AG09309 (cell line): ENCODE data around the gene NSG1.

Source experiments
- DNase-seq: peaks from one replicate; pipeline ENCODE4 v3.0.0-alpha.2; 2010; ENCODE audit warnings: low read depth
- H3K4me3 ChIP-seq: 2 replicates; pipeline ENCODE4 v1.5.1; 2011; ENCODE audit warnings: mild to moderate bottlenecking, low read depth, low read length, moderate library complexity; ENCODE audit not compliant: control insufficient read depth
- TF ChIP-seq, protein P1 (sequence below): IDR thresholded peaks from 2 replicates; pipeline ENCODE4 v1.5.1; 2011; ENCODE audit warnings: mild to moderate bottlenecking, low read depth, low read length, inconsistent platforms; ENCODE audit not compliant: insufficient read depth, control insufficient read depth; ENCODE audit errors: missing control alignments

NSG1 gene

DNA sequence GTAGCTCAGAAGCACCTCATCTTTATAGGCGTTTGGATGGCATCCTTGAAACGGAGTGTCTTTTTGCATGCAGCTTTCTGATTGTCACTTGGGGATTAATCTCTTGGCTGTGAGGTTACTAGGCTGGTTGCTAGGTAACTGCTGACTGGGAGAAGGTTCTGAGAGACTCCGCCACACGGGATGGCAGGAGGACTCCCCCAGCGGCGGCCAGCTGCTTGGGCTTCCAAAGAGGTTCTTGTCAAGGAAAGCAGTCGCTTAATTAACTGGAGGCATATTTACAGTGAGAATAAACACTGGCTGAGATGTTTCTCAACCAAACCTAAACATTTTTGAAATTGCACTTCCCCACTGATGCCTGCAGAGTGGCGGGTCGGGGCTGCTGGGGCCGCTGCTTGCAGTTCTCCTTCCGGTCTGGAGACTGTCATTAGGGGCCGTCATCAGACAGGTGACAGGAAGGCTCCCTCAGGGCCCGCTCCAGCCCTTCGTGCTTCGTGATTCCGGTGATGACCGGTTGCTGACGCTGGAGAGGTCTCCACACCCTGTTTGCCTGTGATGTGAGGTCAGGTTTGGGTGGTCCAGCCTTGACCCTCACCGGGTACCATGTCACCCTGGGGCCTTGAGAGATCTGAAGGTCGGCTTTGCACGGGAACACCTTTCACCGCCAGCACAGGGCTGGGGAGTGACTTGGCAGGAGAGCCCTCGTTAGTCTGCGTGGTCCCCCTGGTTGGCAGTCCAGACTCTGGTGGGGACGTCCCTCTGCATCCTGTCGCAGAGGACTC, 9.1 kb downstream of the NSG1 start:
- TF ChIP-seq, protein P1, sequence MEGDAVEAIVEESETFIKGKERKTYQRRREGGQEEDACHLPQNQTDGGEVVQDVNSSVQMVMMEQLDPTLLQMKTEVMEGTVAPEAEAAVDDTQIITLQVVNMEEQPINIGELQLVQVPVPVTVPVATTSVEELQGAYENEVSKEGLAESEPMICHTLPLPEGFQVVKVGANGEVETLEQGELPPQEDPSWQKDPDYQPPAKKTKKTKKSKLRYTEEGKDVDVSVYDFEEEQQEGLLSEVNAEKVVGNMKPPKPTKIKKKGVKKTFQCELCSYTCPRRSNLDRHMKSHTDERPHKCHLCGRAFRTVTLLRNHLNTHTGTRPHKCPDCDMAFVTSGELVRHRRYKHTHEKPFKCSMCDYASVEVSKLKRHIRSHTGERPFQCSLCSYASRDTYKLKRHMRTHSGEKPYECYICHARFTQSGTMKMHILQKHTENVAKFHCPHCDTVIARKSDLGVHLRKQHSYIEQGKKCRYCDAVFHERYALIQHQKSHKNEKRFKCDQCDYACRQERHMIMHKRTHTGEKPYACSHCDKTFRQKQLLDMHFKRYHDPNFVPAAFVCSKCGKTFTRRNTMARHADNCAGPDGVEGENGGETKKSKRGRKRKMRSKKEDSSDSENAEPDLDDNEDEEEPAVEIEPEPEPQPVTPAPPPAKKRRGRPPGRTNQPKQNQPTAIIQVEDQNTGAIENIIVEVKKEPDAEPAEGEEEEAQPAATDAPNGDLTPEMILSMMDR, result no peak
- DNase-seq, result no peak
- no peak overlapping the region for H3K4me3 ChIP-seq

DNA sequence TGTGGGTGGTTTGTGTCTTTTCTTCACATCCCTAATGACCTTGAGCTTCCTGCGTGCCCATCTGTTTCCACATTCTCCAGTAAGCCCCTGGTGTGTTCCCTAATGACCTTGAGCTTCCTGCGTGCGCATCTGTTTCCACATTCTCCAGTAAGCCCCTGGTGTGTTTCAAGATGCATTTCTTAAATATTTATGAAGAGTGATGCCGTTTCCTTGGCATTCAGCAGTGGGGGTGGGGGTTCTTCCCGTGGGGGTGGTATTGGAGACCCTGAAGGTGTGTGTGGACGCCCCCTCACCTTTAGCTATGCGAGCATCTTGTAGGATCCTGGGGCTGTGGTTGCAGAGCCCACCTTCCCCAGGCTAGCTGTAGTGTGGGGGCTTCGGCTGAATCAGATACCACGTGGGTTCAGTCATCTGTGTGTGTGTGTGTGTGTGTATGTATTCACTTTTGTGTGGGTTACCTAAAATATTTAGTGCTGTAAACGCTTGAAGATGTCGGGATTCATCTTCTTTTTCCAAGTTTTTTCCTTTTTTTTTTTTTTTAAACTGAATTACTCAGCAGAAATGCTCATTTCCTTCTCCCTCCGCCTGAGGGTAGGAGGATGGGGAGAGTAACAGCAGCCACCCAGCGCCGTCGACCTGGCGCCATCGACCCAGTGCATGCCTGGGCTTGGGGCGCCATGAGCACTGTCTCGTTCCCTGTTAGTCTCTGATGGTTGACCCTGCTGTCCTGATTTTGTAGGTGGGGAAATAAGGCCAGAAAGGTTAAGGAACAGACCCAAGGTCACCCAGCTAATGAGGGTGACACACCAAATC, 9.9 kb downstream of the NSG1 start:
- DNase-seq, result no peak
- H3K4me3 ChIP-seq, result no peak overlapping the region
- TF ChIP-seq, protein P1, result no peak

DNA sequence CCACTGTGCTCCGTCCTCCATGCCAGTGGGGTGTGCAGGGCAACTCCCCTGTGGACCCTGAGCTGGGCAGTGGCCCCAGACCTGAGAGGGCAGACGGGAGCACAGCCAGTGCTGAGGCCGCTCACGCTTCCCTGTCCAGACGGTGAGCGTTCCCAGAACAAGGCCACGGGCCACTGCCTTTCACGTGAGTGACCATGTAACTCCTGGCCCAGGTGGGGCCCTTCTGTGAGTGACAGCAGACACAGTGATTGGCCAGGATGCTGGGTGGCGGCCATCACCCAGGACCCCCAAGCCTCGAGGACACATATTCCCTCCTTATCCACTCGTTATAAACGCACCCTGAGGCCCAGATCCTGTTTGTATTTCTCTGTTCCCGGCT, 10.5 kb downstream of the NSG1 start:
- TF ChIP-seq, protein P1, result no peak
- no peak overlapping the region for H3K4me3 ChIP-seq
- DNase-seq, result no peak

DNA sequence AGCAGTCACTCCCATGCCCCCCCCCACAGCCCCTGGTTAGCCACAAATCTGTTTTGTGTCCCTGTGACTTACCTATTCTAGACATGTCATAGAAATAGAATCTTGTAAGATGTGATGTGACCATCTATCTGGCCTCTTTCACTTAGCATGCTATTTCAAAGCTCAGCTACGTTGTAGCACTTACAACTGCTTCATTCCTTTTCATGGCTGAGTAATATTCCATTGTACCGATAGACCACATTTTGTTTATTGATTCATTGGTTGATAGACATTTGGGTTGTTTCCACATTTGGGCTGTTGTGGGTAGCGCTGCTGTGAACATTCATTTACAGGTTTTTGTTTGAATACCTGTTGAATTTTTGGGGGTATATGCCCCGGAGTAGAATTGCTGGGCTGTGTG, 11.5 kb downstream of the NSG1 start:
- no peak overlapping the region for H3K4me3 ChIP-seq
- DNase-seq, result no peak
- TF ChIP-seq, protein P1, result no peak

DNA sequence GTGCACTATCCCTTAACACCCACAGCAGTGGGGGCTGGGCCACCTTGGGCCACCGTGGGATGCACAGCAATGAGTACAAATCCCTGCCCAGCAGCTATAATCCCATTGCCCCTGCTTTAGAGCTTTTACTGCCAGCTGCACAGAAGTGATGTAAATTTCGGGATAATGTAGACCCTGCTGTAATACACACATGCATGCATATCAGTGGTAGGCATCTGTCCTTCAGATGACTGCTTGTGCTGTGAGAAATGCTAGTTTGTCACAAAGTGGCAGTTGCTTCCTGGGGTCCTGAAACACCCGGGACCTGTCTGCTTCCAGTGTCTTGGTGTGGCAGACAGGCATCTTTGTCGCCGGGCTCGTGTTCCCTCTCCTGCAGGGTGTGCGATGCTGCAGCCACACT, 14.1 kb downstream of the NSG1 start:
- DNase-seq, result no peak
- TF ChIP-seq, protein P1, result no peak
- no peak overlapping the region for H3K4me3 ChIP-seq

DNA sequence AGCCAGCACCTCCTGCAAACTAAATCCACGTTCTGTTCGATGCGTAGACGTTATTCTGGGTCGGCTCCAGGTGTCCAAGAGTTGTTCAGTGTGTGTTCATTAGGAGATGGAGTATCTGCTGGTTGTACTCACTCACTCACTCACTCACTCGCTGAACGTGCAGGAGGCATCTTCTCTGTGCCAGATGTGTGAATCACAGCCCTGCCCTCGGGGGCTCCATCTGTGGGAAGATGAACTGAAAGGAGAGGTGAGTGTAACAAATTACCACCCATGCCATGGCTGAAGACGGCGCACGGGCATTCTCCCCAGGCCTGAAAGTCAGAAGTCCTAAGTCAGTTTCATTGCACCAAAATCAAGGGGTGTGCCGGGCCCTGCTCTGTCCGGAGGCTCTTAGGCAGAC, 16.1 kb downstream of the NSG1 start:
- H3K4me3 ChIP-seq, result no peak overlapping the region
- DNase-seq, result no peak
- TF ChIP-seq, protein P1, result no peak
